ENCODE measurements around the gene TATDN3. TPM values are rescaled to one million over a fixed set of nuclear protein-coding genes. Genes with fewer than 3 reads are reported as not detected.

Gene TATDN3
- total and polyA plus RNA-seq, 2 experiments from 2014 or later = 8.8 to 14.3 TPM

DNA sequence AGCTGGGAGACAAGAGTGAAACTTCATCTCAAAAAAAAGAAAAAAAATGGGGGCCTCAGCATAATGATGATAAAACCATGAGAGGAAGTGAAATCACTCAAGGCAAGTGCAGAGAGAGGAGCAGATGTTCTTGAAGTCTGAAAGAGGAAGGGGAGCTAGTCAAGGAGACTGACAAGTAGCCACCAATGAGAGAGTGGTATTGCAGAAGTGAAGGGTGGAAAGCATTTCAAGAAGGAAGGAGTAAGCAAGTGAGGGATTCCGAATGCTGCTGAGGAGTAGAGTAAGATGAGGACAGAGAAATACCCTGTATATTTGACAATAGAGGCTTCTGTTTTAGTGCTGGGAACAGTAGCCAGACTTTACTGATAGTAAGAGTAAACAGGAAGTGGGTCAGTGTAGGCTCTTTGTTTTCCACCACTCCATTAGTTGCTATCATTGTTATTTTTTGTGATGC lies 2.9 kb downstream of the TATDN3 start:
- no peak for DNase-seq (ENCODE audit: low spot score)
- 75% methylated on average over 1 of the region's 1 CpG for WGBS (ENCODE audit: low lambda C conversion rate, missing lambda C conversion rate)
- no peak overlapping the region for H3K4me2 ChIP-seq
- no peak overlapping the region for H3K4me3 ChIP-seq
- TF ChIP-seq, protein P1, sequence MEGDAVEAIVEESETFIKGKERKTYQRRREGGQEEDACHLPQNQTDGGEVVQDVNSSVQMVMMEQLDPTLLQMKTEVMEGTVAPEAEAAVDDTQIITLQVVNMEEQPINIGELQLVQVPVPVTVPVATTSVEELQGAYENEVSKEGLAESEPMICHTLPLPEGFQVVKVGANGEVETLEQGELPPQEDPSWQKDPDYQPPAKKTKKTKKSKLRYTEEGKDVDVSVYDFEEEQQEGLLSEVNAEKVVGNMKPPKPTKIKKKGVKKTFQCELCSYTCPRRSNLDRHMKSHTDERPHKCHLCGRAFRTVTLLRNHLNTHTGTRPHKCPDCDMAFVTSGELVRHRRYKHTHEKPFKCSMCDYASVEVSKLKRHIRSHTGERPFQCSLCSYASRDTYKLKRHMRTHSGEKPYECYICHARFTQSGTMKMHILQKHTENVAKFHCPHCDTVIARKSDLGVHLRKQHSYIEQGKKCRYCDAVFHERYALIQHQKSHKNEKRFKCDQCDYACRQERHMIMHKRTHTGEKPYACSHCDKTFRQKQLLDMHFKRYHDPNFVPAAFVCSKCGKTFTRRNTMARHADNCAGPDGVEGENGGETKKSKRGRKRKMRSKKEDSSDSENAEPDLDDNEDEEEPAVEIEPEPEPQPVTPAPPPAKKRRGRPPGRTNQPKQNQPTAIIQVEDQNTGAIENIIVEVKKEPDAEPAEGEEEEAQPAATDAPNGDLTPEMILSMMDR (IDR thresholded peaks at IDR 0.05; ENCODE audit: poor library complexity) = no peak
- TF ChIP-seq EZH2 (IDR thresholded peaks at IDR 0.05; ENCODE audit: borderline replicate concordance) (no peak), EZH2phosphoT487 (IDR thresholded peaks at IDR 0.05; ENCODE audit: low read depth, severe bottlenecking, unreplicated experiment) (no peak)
- peaks cover 13% of the 10 kb centered on the region for H3K4me1 ChIP-seq (ENCODE audit: insufficient read depth)
- no peaks in the 10 kb centered on the region for H3K27me3 ChIP-seq
- H4K20me1 ChIP-seq (ENCODE audit: insufficient read depth, poor library complexity, severe bottlenecking) = no peaks in the 10 kb centered on the region
- H3K27ac ChIP-seq = no peak overlapping the region
- H3K79me2 ChIP-seq = peaks cover 22% of the 10 kb centered on the region
- H3K9me2 ChIP-seq (replicated peaks; ENCODE audit: insufficient read depth) = no peaks in the 10 kb centered on the region
- H3K9me3 ChIP-seq (ENCODE audit: low read depth) = no peaks in the 10 kb centered on the region
- H3K36me3 ChIP-seq (replicated peaks; ENCODE audit: insufficient read depth, low read depth) = no peaks in the 10 kb centered on the region
- H2AFZ ChIP-seq = no peak overlapping the region

DNA sequence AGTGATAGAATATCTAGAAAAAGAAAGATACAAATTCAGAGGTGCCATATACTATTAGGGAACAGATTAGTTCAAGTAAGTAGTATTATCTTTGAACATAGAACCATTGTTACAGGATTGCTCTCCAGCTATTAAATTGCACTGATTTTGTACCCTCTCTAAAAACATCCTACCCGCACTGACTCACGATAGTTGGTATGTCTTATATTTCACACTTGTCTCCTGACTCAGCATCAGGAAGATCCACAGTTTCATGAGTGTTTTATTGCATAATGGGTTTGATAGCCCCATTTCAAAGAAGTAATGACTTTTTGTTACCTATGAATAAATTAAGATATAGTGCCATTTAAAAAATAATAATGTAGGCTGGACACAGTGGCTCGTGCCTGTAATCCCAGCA lies 6.0 kb downstream of the TATDN3 start:
- no peaks in the 10 kb centered on the region for H3K9me3 ChIP-seq (ENCODE audit: low read depth)
- H4K20me1 ChIP-seq (ENCODE audit: insufficient read depth, poor library complexity, severe bottlenecking) = no peaks in the 10 kb centered on the region
- H3K4me1 ChIP-seq (ENCODE audit: insufficient read depth) = peaks cover 8% of the 10 kb centered on the region
- no peaks in the 10 kb centered on the region for H3K36me3 ChIP-seq (replicated peaks; ENCODE audit: insufficient read depth, low read depth)
- no peak for TF ChIP-seq EZH2 (IDR thresholded peaks at IDR 0.05; ENCODE audit: borderline replicate concordance)
- no peak for TF ChIP-seq EZH2phosphoT487 (IDR thresholded peaks at IDR 0.05; ENCODE audit: low read depth, severe bottlenecking, unreplicated experiment)
- TF ChIP-seq, protein P1 (IDR thresholded peaks at IDR 0.05; ENCODE audit: poor library complexity) = no peak
- H3K9me2 ChIP-seq (replicated peaks; ENCODE audit: insufficient read depth) = no peaks in the 10 kb centered on the region
- no peak overlapping the region for H3K4me3 ChIP-seq
- 92% methylated on average over 3 of the region's 3 CpGs for WGBS (ENCODE audit: low lambda C conversion rate, missing lambda C conversion rate)
- H3K27me3 ChIP-seq = no peaks in the 10 kb centered on the region
- DNase-seq (ENCODE audit: low spot score) = no peak
- H3K4me2 ChIP-seq = no peak overlapping the region
- H3K79me2 ChIP-seq = peaks cover 7% of the 10 kb centered on the region
- no peak overlapping the region for H3K27ac ChIP-seq
- H2AFZ ChIP-seq = no peak overlapping the region

DNA sequence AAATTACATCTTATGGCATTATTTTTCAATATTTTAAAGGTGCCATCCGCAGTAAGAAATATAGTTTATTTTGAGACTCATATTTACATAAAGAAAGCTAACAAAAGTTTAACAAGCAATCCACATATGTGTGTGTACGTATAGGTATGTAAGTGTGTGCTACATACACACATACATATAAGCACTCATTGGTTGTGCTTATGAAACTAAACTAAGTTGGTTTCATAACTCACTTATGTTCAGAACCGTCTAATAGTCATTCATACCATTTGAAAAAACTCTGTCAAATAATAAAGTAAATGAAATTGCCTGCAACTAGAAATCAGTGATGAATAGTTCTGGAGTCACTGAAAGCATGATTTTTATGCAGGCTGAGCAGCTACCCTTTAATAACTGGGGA lies 14.1 kb downstream of the TATDN3 start:
- no peak overlapping the region for H3K4me3 ChIP-seq
- H3K27ac ChIP-seq = no peak overlapping the region
- no peak for TF ChIP-seq EZH2phosphoT487 (IDR thresholded peaks at IDR 0.05; ENCODE audit: low read depth, severe bottlenecking, unreplicated experiment)
- TF ChIP-seq EZH2 (IDR thresholded peaks at IDR 0.05; ENCODE audit: borderline replicate concordance) = no peak
- TF ChIP-seq, protein P1 (IDR thresholded peaks at IDR 0.05; ENCODE audit: poor library complexity) = no peak
- H3K79me2 ChIP-seq = no peaks in the 10 kb centered on the region
- H3K9me3 ChIP-seq (ENCODE audit: low read depth) = no peaks in the 10 kb centered on the region
- H3K27me3 ChIP-seq = no peaks in the 10 kb centered on the region
- no peaks in the 10 kb centered on the region for H3K4me1 ChIP-seq (ENCODE audit: insufficient read depth)
- no peaks in the 10 kb centered on the region for H3K36me3 ChIP-seq (replicated peaks; ENCODE audit: insufficient read depth, low read depth)
- DNase-seq (ENCODE audit: low spot score) = no peak
- no peaks in the 10 kb centered on the region for H4K20me1 ChIP-seq (ENCODE audit: insufficient read depth, poor library complexity, severe bottlenecking)
- H3K9me2 ChIP-seq (replicated peaks; ENCODE audit: insufficient read depth) = no peaks in the 10 kb centered on the region
- no peak overlapping the region for H2AFZ ChIP-seq
- WGBS (ENCODE audit: low lambda C conversion rate, missing lambda C conversion rate) = 91% methylated on average over 3 of the region's 3 CpGs
- no peak overlapping the region for H3K4me2 ChIP-seq
